Mesothelial cell of epicardium (in vitro differentiated cells): Measurements from ENCODE around the gene NAA50. TPM values are rescaled to one million over a fixed set of nuclear protein-coding genes. Genes with fewer than 3 reads are reported as not detected.

Experiments
- DNase-seq, 2 experiments: peaks; one replicate each; pipeline ENCODE4 v3.0.0; 2021; ENCODE audit warnings: low spot score in 2 of 2; ENCODE audit not compliant: unreplicated experiment in 2 of 2
- H3K27ac Mint-ChIP-seq: 2 replicates; pipeline ENCODE4 v1.8.0; 2021; ENCODE audit warnings: mixed read lengths
- H3K27me3 Mint-ChIP-seq: 2 replicates; pipeline ENCODE4 v1.8.0; 2021; ENCODE audit warnings: low read depth, mixed read lengths
- H3K36me3 Mint-ChIP-seq: 2 replicates; pipeline ENCODE4 v1.8.0; 2021; ENCODE audit warnings: mixed read lengths
- H3K4me1 Mint-ChIP-seq: 2 replicates; pipeline ENCODE4 v1.8.0; 2021; ENCODE audit warnings: mixed read lengths
- H3K4me3 Mint-ChIP-seq: 2 replicates; pipeline ENCODE4 v1.8.0; 2021; ENCODE audit warnings: mild to moderate bottlenecking, moderate library complexity, mixed read lengths
- H3K9me3 Mint-ChIP-seq: 2 replicates; pipeline ENCODE4 v1.8.0; 2021; ENCODE audit warnings: mixed read lengths
- total RNA-seq: library from RNA; stranded (reverse); gene quantifications from 3 replicates; pipeline ENCODE4 v1.2.1, GENCODE V29; 2021
- TF ChIP-seq, protein P1 (sequence below): fragments of 200-600 bp; sonication (generic); IDR thresholded peaks from one replicate; pipeline ENCODE4 v1.5.0; 2021; ENCODE audit warnings: antibody characterized with exemption; ENCODE audit not compliant: unreplicated experiment

The NAA50 gene
- total RNA-seq = 83.2 to 87.3 TPM (median 85.9 TPM) in 3 replicates

DNA sequence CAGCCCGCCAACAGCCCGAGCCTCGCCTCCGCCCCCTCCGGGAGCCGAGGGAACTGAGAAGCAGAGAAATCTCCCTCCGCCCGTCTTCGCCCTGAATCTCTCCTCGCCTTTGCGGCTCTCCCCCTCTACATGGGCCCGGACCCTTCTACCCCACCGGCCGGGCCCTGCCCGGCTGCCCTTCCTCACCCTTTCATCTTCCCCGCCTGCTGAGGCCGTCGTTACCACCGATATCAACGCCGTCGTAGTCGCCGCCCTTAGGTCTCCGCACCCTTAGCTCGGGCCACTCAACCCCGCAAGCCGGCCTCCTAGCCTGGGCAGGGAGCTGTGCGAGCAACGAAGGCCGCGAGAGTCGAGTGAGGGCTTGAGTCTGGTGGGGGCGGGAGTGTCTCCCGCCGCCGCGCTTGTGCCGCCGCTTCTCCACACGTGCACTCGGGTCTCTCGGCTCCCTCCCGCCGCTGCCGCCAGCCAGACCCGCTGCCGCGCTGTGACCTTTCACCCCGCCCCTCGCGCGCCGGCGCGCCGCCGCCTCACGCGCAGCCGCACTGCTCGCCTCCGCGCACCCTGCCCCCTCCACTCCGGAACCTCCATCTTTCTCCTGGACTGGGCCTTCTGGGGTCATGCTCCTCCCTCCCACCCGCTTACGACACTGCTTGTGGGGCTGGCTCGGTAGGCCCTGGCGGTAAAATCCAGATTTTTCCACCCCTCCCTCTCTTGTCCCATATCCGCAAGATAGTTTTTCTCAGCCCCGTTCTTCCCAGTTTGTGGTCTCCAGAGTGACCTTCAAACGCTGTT is at the start of gene NAA50:
Gene NAA50, minus strand, starts transcription at position 494 of the 792 bp plus-strand sequence. Its CDS starts 300 bp downstream, at position 194.
- peak within 1 kb of the TSS; percentile 96 for H3K4me3 Mint-ChIP-seq
- peaks cover 47% of the 10 kb centered on the region for H3K4me1 Mint-ChIP-seq
- no peaks in the 10 kb centered on the region for H3K36me3 Mint-ChIP-seq
- peak within 1 kb of the TSS; percentile 100 for H3K27ac Mint-ChIP-seq
- TF ChIP-seq, protein P1, sequence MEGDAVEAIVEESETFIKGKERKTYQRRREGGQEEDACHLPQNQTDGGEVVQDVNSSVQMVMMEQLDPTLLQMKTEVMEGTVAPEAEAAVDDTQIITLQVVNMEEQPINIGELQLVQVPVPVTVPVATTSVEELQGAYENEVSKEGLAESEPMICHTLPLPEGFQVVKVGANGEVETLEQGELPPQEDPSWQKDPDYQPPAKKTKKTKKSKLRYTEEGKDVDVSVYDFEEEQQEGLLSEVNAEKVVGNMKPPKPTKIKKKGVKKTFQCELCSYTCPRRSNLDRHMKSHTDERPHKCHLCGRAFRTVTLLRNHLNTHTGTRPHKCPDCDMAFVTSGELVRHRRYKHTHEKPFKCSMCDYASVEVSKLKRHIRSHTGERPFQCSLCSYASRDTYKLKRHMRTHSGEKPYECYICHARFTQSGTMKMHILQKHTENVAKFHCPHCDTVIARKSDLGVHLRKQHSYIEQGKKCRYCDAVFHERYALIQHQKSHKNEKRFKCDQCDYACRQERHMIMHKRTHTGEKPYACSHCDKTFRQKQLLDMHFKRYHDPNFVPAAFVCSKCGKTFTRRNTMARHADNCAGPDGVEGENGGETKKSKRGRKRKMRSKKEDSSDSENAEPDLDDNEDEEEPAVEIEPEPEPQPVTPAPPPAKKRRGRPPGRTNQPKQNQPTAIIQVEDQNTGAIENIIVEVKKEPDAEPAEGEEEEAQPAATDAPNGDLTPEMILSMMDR = no peak
- DNase-seq = peak; percentile 70 to 84
- H3K9me3 Mint-ChIP-seq = no peaks in the 10 kb centered on the region
- H3K27me3 Mint-ChIP-seq = no peaks in the 10 kb centered on the region

GRCh38 chr3:113795693-113796092 is 49.6 kb upstream of the NAA50 start:
- H3K4me1 Mint-ChIP-seq = no peaks in the 10 kb centered on the region
- H3K4me3 Mint-ChIP-seq = no peak overlapping the region
- peaks cover 27% of the 10 kb centered on the region for H3K36me3 Mint-ChIP-seq
- DNase-seq = no peak
- TF ChIP-seq, protein P1 = peak; percentile 29
- H3K27me3 Mint-ChIP-seq = no peaks in the 10 kb centered on the region
- H3K9me3 Mint-ChIP-seq = no peaks in the 10 kb centered on the region
- H3K27ac Mint-ChIP-seq = no peak overlapping the region

- H3K4me3 Mint-ChIP-seq = no peak overlapping the region
- TF ChIP-seq, protein P1 = no peak
- H3K4me1 Mint-ChIP-seq = no peaks in the 10 kb centered on the region
Measured at GRCh38 chr3:113794526-113794925, 48.5 kb upstream of the NAA50 start.

DNA sequence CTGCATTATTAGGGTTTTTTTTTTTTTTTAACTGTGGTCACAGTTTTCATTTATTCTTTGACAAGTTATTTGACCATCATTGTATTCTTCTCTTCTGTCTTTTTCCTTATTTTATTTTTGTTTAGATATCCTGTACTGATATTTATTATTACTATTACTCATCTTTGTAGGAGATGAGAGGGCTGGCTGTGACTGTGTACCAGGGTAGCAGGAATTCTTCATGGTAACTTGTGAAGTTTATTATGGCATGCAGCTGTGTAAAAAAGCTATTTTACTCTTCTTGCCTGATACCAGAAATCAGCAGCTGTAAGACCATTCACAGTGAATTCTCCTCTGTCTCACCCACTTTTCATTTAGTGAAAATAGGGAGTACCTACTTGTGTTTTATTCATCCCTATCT is 45.3 kb upstream of the NAA50 start:
- TF ChIP-seq, protein P1 = no peak
- no peaks in the 10 kb centered on the region for H3K9me3 Mint-ChIP-seq

More at GRCh38 chr3:113794526-113794925, 48.5 kb upstream of the NAA50 start:
- no peak overlapping the region for H3K27ac Mint-ChIP-seq
- peaks cover 24% of the 10 kb centered on the region for H3K36me3 Mint-ChIP-seq
- no peak for DNase-seq
- H3K27me3 Mint-ChIP-seq = no peaks in the 10 kb centered on the region
- no peaks in the 10 kb centered on the region for H3K9me3 Mint-ChIP-seq

GRCh38 chr3:113783980-113784379 is 37.9 kb upstream of the NAA50 start:
- H3K27me3 Mint-ChIP-seq = no peaks in the 10 kb centered on the region
- H3K27ac Mint-ChIP-seq = peak overlapping the region; percentile 67
- no peak for DNase-seq
- TF ChIP-seq, protein P1 = no peak
- H3K9me3 Mint-ChIP-seq = no peaks in the 10 kb centered on the region
- H3K36me3 Mint-ChIP-seq = peaks cover 8% of the 10 kb centered on the region
- H3K4me1 Mint-ChIP-seq = peaks cover 7% of the 10 kb centered on the region
- no peak overlapping the region for H3K4me3 Mint-ChIP-seq

More for the DNA sequence above, 45.3 kb upstream of the NAA50 start:
- H3K36me3 Mint-ChIP-seq = peaks cover 21% of the 10 kb centered on the region
- DNase-seq = no peak
- no peaks in the 10 kb centered on the region for H3K27me3 Mint-ChIP-seq
- H3K27ac Mint-ChIP-seq = no peak overlapping the region
- no peaks in the 10 kb centered on the region for H3K4me1 Mint-ChIP-seq
- H3K4me3 Mint-ChIP-seq = no peak overlapping the region
